Left ventricle myocardium inferior (tissue), 1 donor: Measurements from ENCODE around the gene LRRC52. TPM values are rescaled to one million over a fixed set of nuclear protein-coding genes. Genes with fewer than 3 reads are reported as not detected.
A peak's percentile ranks its signal among the peaks of the same experiment; 100 is the strongest.

Experiments
- DNase-seq: peaks from one replicate; pipeline ENCODE4 v3.0.0-alpha.2; 2020
- H3K27ac ChIP-seq: fragments of 200-600 bp; replicated peaks from 2 replicates; pipeline ENCODE4 v1.8.0; 2021
- H3K27me3 ChIP-seq: fragments of 200-600 bp; 2 replicates; pipeline ENCODE4 v1.8.0; 2021; ENCODE audit warnings: low read depth
- H3K36me3 ChIP-seq: fragments of 200-600 bp; 2 replicates; pipeline ENCODE4 v1.8.0; 2021
- H3K4me1 ChIP-seq: fragments of 200-600 bp; 2 replicates; pipeline ENCODE4 v1.8.0; 2021
- H3K4me3 ChIP-seq: fragments of 200-600 bp; 2 replicates; pipeline ENCODE4 v1.8.0; 2021; ENCODE audit warnings: mild to moderate bottlenecking, moderate library complexity
- H3K9me3 ChIP-seq: fragments of 200-600 bp; replicated peaks from 2 replicates; pipeline ENCODE4 v1.8.0; 2021
- CTCF ChIP-seq: fragments of 200-600 bp; IDR thresholded peaks from 2 replicates; pipeline ENCODE4 v1.8.0; 2021; ENCODE audit warnings: antibody characterized with exemption, mild to moderate bottlenecking, borderline replicate concordance
- intact Hi-C: fragments of 100-400 bp; cut with micrococcal nuclease; formaldehyde crosslinking; loops from one replicate; pipeline ENCODE4 v1.11.0; 2022
- total RNA-seq: library from RNA; stranded (reverse); fragmentation: NEBNext Ultra II Directional; extraction: Animal tissue kit (Norgen Biotek cat#: 25700); gene quantifications from one replicate; pipeline ENCODE4 v1.2.1, GENCODE V29; 2021
- donor health status: DM: no; HTN: yes; CAD: no; lungs with severe emphysema.

LRRC52 gene
- total RNA-seq, 1 donor from 2014 or later = 1.8 TPM

GRCh38 chr1:165595246-165595938 is 51.6 kb downstream of the LRRC52 start:
- no peak overlapping the region for H3K27ac ChIP-seq
- H3K27me3 ChIP-seq = peaks cover 27% of the 10 kb centered on the region
- H3K4me1 ChIP-seq = peaks cover 14% of the 10 kb centered on the region
- no peaks in the 10 kb centered on the region for H3K36me3 ChIP-seq
- H3K9me3 ChIP-seq = no peaks in the 10 kb centered on the region
- no peak for TF ChIP-seq CTCF
- no peak overlapping the region for H3K4me3 ChIP-seq
- intact Hi-C loops = no loop called here
- no peak for DNase-seq

GRCh38 chr1:165597883-165598675 is 54.3 kb downstream of the LRRC52 start:
- peak overlapping the region; percentile 61 for H3K27ac ChIP-seq
- peak overlapping the region; percentile 74 for H3K4me3 ChIP-seq
- intact Hi-C loops = no loop called here
- H3K27me3 ChIP-seq = peaks cover 19% of the 10 kb centered on the region
- TF ChIP-seq CTCF = no peak
- H3K36me3 ChIP-seq = no peaks in the 10 kb centered on the region
- peaks cover 14% of the 10 kb centered on the region for H3K4me1 ChIP-seq
- DNase-seq = peak; percentile 96
- H3K9me3 ChIP-seq = no peaks in the 10 kb centered on the region

GRCh38 chr1:165598676-165599059 is 54.9 kb downstream of the LRRC52 start:
- H3K36me3 ChIP-seq = no peaks in the 10 kb centered on the region
- H3K9me3 ChIP-seq = no peaks in the 10 kb centered on the region
- H3K27ac ChIP-seq = peak overlapping the region; percentile 61
- TF ChIP-seq CTCF = no peak
- H3K4me1 ChIP-seq = peaks cover 14% of the 10 kb centered on the region
- H3K27me3 ChIP-seq = peaks cover 13% of the 10 kb centered on the region
- no peak for DNase-seq
- intact Hi-C loops = no loop called here
- peak overlapping the region; percentile 74 for H3K4me3 ChIP-seq

- no peak for DNase-seq
Observed at GRCh38 chr1:165600793-165601192, 57.0 kb downstream of the LRRC52 start.

GRCh38 chr1:165603810-165604209 is 60.0 kb downstream of the LRRC52 start:
- no peaks in the 10 kb centered on the region for H3K9me3 ChIP-seq
- TF ChIP-seq CTCF = no peak
- peaks cover under 1% of the 10 kb centered on the region for H3K4me1 ChIP-seq
- DNase-seq = no peak
- H3K4me3 ChIP-seq = no peak overlapping the region
- intact Hi-C loops = no loop called here
- H3K36me3 ChIP-seq = no peaks in the 10 kb centered on the region
- no peaks in the 10 kb centered on the region for H3K27me3 ChIP-seq
- H3K27ac ChIP-seq = no peak overlapping the region

More at GRCh38 chr1:165600793-165601192, 57.0 kb downstream of the LRRC52 start:
- no peak for TF ChIP-seq CTCF
- Histone ChIP-seq H3K4me3 (no peak overlapping the region), H3K27me3 (no peaks in the 10 kb centered on the region), H3K9me3 (no peaks in the 10 kb centered on the region), H3K36me3 (no peaks in the 10 kb centered on the region), H3K4me1 (peaks cover 14% of the 10 kb centered on the region), H3K27ac (no peak overlapping the region)
- intact Hi-C loops = no loop called here
